ENCODE measurements around the gene FOXC1.

The FOXC1 gene

DNA sequence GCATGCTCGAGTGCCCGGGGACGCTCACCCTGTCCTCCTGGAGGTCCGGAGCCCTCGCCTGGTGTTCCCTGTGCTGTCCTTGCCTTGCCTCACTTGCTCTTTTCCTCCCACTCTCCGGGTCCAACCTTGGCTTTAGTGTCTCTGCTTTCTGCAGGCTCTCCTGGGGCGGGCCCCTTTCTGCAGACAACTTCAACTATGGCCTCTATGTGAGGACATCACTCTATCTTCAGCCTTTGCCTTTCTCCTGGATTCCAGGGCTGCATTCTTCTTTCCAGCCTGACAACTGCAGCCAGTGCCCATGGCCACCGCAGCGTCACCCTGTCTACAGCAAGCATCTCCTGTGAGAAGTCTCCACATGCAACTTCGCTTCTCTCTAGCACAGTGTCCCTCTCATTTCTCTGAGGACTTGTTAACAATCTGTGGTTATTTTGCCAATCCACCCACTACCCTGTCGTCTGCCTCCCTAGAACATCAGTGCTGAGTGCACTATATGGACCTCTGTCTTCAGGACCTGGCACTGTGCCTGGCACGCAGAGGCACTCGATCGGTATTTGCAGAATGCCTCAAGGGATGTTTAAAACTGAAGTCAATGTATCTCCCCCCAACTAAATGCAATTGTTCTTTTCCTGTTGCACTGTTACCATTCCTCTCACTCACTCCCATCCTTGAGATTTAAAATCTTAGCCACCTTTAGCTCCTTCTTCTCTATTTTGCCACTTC lies 35.9 kb downstream of the FOXC1 start:
- intact Hi-C loops (cut with DNase I): no loop called here
- DNase-seq: no peak

DNA sequence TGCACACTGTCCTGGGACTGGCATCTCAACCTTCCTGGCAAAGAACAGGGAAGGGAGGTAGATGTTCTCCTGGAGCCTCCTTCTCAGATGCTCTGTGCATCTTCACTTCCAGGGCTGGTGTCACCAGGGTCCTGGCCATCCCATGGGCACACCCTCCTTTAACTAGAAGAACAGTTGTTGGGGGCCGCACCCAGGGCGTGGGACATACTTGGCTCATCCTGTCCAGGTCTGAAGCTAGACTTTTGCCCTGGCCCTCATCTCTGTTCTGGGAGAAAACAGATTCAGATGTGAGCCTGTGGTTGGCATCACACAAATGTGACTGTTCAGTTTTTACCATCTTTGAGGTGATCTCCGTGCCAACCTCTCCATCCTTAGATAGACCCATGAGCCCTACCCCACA lies 41.6 kb downstream of the FOXC1 start:
- intact Hi-C loops (cut with DNase I): no loop called here
- DNase-seq: no peak

GRCh38 chr6:1652842-1653241 lies 43.1 kb downstream of the FOXC1 start:
- DNase-seq: no peak
- intact Hi-C loops (cut with DNase I): no loop called here

GRCh38 chr6:1654054-1654453 lies 44.3 kb downstream of the FOXC1 start:
- intact Hi-C loops (cut with DNase I): no loop called here

DNA sequence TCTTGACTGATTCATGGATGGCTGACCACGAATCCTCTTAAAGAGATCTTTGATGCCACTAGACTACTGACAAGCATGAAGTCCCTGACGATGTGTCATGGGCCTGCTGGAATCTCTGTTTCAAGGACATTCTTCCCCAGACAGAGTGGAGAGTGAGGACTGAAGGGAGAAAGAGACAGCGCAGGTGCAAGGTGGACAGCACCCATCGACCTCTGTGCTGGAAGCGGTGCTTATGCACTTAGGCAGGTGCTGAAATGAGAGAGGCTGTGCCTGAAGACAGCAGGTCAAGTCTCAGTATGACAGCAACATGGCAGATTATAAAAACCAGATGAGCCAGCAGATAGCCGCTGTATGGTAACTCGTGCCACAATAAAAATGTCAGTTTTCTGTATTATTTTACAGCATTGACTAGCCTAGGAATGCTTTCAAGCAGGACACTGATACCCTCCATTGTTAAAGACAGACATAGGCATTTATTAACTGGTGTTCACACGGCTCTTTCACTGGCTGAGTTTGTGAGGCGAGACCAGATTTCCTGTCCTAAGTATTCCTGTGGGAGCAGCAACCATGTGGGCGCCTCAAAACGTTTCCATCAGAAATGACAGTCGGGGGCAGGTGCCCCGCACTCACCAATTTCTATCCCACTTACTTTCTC lies 47.5 kb downstream of the FOXC1 start:
- no peak for DNase-seq
- intact Hi-C loops (cut with DNase I): no loop called here

More at GRCh38 chr6:1654054-1654453, 44.3 kb downstream of the FOXC1 start:
- DNase-seq: no peak

- intact Hi-C loops (cut with DNase I): no loop called here
- DNase-seq: no peak
These were observed 48.1 kb downstream of the FOXC1 start for GRCh38 chr6:1657771-1658165.

DNA sequence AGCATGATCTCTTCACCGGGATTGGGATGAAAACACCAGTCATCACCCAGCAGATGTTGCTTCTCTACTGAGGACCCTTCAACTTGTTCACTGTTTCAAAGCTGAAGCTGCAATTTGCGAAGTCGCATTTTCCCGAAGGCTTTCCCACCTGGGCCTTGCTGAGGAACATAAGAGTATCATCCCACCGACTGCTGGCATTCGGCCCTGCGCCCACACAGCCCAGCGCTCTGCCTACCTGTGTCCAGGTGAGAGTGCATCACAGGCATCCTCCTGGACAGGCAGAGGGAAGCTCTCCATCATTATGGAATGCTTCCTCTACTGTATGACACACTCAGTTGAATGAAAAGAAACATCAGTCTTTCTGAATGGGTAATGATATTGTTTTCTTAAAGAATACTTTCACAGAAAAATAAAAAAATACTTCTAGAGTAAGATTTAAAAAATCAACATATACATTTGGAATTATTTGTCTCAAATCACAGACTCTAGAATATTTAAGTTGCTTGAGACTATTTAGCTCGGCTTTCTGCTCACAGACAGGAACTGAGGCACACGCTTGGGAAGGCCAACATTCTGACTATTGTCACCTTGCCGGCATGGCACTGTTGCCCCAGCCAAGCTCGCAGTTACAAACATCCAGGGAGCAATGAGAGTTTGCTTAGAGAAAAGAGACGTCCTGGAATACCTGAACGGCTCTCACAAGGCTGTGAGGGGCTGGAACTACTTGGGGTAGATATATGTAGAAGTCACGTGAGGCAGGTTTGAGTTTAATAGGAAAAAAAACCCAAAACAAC lies 48.7 kb downstream of the FOXC1 start:
- DNase-seq: no peak
- intact Hi-C loops (cut with DNase I): no loop called here

GRCh38 chr6:1659816-1660215 lies 50.1 kb downstream of the FOXC1 start:
- DNase-seq: no peak
- intact Hi-C loops (cut with DNase I): no loop called here

- DNase-seq: no peak
- intact Hi-C loops (cut with DNase I): no loop called here
These were observed 52.8 kb downstream of the FOXC1 start for GRCh38 chr6:1662534-1662933.
